Uterus (tissue), 2 donors: Measurements from ENCODE around the gene ERN2.

Experiments used
- CTCF ChIP-seq, 4 experiments: fragments of 200-600 bp in 2 of 4; fragments of 450-650 bp in 2 of 4; sonication (generic) in 2 of 4; IDR thresholded peaks; one replicate each; pipeline ENCODE4 v1.5.1; 2016 to 2019; ENCODE audit warnings: antibody characterized with exemption in 4 of 4, mild to moderate bottlenecking in 2 of 4, moderate library complexity in 1 of 4
- POLR2A ChIP-seq, 2 donors: fragments of 450-650 bp; IDR thresholded peaks; one replicate each; pipeline ENCODE4 v1.6.1; 2016; ENCODE audit warnings: antibody characterized with exemption in 2 of 2, mild to moderate bottlenecking in 1 of 2, moderate library complexity in 1 of 2

GRCh38 chr16:23729503-23730424 lies 16.7 kb upstream of the ERN2 start:
- TF ChIP-seq CTCF (IDR thresholded peaks at IDR 0.05) (no peak), POLR2A (IDR thresholded peaks at IDR 0.05) (no peak)
